Immature natural killer cell (primary cell): ENCODE data around the gene CDH13. TPM values are rescaled to one million over a fixed set of nuclear protein-coding genes. Genes with fewer than 3 reads are reported as not detected.

Experiments used
- DNase-seq, 3 donors: peaks; one replicate each; pipeline ENCODE4 v3.0.0; 2022; ENCODE audit warnings: mixed read lengths in 1 of 3
- H3K27ac Mint-ChIP-seq, 6 donors: one replicate each; pipeline ENCODE4 v1.8.0; 2020; ENCODE audit warnings: mixed read lengths in 6 of 6, mild to moderate bottlenecking in 5 of 6, inconsistent platforms in 4 of 6, moderate library complexity in 3 of 6
- H3K27me3 Mint-ChIP-seq, 3 donors: one replicate each; pipeline ENCODE4 v1.8.0; 2020 to 2021; ENCODE audit warnings: low read depth in 3 of 3, mild to moderate bottlenecking in 3 of 3, mixed read lengths in 3 of 3, moderate library complexity in 3 of 3, inconsistent platforms in 1 of 3
- H3K36me3 Mint-ChIP-seq, 3 donors: one replicate each; pipeline ENCODE4 v1.8.0; 2020; ENCODE audit warnings: mixed read lengths in 3 of 3, inconsistent platforms in 2 of 3, mild to moderate bottlenecking in 2 of 3
- H3K4me1 Mint-ChIP-seq, 2 donors: one replicate each; pipeline ENCODE4 v1.8.0; 2020; ENCODE audit warnings: inconsistent platforms in 2 of 2, mild to moderate bottlenecking in 2 of 2, mixed read lengths in 2 of 2, moderate library complexity in 1 of 2
- H3K4me3 Mint-ChIP-seq, 5 donors: one replicate each; pipeline ENCODE4 v1.8.0; 2020; ENCODE audit warnings: mild to moderate bottlenecking in 5 of 5, mixed read lengths in 5 of 5, inconsistent platforms in 3 of 5, moderate library complexity in 3 of 5
- H3K9me3 Mint-ChIP-seq, 6 donors: one replicate each; pipeline ENCODE4 v1.8.0; 2020; ENCODE audit warnings: mild to moderate bottlenecking in 6 of 6, mixed read lengths in 6 of 6, inconsistent platforms in 4 of 6, moderate library complexity in 3 of 6
- polyA plus RNA-seq, 3 donors: library from polyadenylated mRNA; unstranded; fragments of 300-500 nt; fragmentation: Illumina TruSeq; gene quantifications; one replicate each; pipeline ENCODE4 v1.2.3, GENCODE V29; 2021

CDH13 gene
- polyA plus RNA-seq, 3 donors from 2014 or later: not detected

- Mint-ChIP-seq H3K27me3 (peaks cover 0 to 4% (median 0%) of the 10 kb centered on the region in 3 donors), H3K36me3 (no peaks in the 10 kb centered on the region), H3K27ac (no peak overlapping the region), H3K9me3 (no peaks in the 10 kb centered on the region), H3K4me1 (peaks cover 15 to 24% of the 10 kb centered on the region in 2 donors), H3K4me3 (no peak overlapping the region)
- no peak for DNase-seq
These were observed 132.1 kb downstream of the CDH13 start for GRCh38 chr16:82758904-82759303.

DNA sequence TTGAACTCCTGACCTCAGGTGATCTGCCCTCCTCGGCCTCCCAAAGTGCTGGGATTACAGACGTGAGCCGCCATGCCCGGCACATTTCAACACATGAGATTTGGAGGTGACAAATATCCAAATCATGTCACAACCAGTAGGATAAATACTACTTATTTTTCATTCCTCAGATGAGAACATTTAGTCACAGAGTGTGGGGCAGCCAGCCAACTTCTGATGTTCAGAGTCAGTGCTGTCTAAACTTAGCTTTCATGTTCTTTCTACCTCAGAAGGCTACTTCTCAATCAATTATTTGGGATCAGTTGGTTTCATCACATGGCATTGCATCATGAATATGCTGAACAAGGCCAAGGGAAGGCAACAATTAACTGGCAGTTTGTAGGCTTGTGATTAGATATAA is 134.5 kb downstream of the CDH13 start:
- Mint-ChIP-seq H3K9me3 (no peaks in the 10 kb centered on the region), H3K4me1 (peaks cover 15 to 24% of the 10 kb centered on the region in 2 donors), H3K4me3 (no peak overlapping the region), H3K36me3 (no peaks in the 10 kb centered on the region), H3K27me3 (peaks cover 0 to 4% (median 3%) of the 10 kb centered on the region in 3 donors), H3K27ac (no peak overlapping the region)
- no peak for DNase-seq

- Mint-ChIP-seq H3K27me3 (peaks cover under 1 to 4% (median 4%) of the 10 kb centered on the region in 3 donors), H3K4me3 (peak overlapping the region; percentile 20 to 65 (median 55)), H3K4me1 (peaks cover 15 to 24% of the 10 kb centered on the region in 2 donors), H3K36me3 (no peaks in the 10 kb centered on the region), H3K27ac (peak overlapping the region in 1 of 6 donors; percentile 58), H3K9me3 (no peaks in the 10 kb centered on the region)
- no peak for DNase-seq
These were observed 135.1 kb downstream of the CDH13 start for GRCh38 chr16:82761858-82762257.

GRCh38 chr16:82763371-82763770 is 136.6 kb downstream of the CDH13 start:
- no peaks in the 10 kb centered on the region for H3K36me3 Mint-ChIP-seq
- no peaks in the 10 kb centered on the region for H3K9me3 Mint-ChIP-seq
- H3K4me3 Mint-ChIP-seq: no peak overlapping the region
- no peak overlapping the region for H3K27ac Mint-ChIP-seq
- H3K27me3 Mint-ChIP-seq: peaks cover 2 to 5% (median 4%) of the 10 kb centered on the region in 3 donors
- DNase-seq: no peak
- H3K4me1 Mint-ChIP-seq: peaks cover 15 to 24% of the 10 kb centered on the region in 2 donors

DNA sequence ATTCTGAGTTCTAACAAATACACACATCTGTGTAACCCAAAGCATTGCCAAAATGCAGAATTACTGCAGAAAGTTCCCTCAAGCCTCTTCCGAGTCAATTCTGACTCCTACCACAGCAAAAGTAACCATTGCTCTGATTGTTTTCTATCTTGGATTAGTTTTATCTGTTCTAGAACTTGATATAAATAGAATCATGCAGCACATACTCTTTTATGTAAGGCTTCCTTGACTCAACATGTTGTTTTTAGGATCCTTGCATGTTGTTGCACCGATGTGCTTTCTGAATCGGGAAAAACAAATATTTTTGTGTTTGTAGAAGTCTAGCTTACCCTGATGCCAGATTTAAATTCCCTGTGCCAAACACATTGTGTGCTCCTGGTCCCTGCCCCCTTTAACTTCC is 140.4 kb downstream of the CDH13 start:
- H3K27me3 Mint-ChIP-seq: peaks cover 1 to 11% (median 4%) of the 10 kb centered on the region in 3 donors
- H3K27ac Mint-ChIP-seq: no peak overlapping the region
- no peak for DNase-seq
- H3K4me1 Mint-ChIP-seq: peaks cover 2 to 12% of the 10 kb centered on the region in 2 donors
- H3K9me3 Mint-ChIP-seq: no peaks in the 10 kb centered on the region
- no peaks in the 10 kb centered on the region for H3K36me3 Mint-ChIP-seq
- H3K4me3 Mint-ChIP-seq: no peak overlapping the region

- Mint-ChIP-seq H3K4me3 (no peak overlapping the region), H3K36me3 (no peaks in the 10 kb centered on the region), H3K4me1 (peaks cover 9 to 12% of the 10 kb centered on the region in 2 donors), H3K27ac (no peak overlapping the region), H3K27me3 (peaks cover 1 to 11% (median 4%) of the 10 kb centered on the region in 3 donors), H3K9me3 (no peaks in the 10 kb centered on the region)
- no peak for DNase-seq
These were observed 141.0 kb downstream of the CDH13 start for GRCh38 chr16:82767808-82768207.

- Mint-ChIP-seq H3K36me3 (no peaks in the 10 kb centered on the region), H3K4me1 (peaks cover 15 to 20% of the 10 kb centered on the region in 2 donors), H3K4me3 (no peak overlapping the region), H3K27ac (no peak overlapping the region), H3K9me3 (no peaks in the 10 kb centered on the region), H3K27me3 (peaks cover 5 to 13% (median 8%) of the 10 kb centered on the region in 3 donors)
- no peak for DNase-seq
These were observed 143.1 kb downstream of the CDH13 start for GRCh38 chr16:82769845-82770244.

DNA sequence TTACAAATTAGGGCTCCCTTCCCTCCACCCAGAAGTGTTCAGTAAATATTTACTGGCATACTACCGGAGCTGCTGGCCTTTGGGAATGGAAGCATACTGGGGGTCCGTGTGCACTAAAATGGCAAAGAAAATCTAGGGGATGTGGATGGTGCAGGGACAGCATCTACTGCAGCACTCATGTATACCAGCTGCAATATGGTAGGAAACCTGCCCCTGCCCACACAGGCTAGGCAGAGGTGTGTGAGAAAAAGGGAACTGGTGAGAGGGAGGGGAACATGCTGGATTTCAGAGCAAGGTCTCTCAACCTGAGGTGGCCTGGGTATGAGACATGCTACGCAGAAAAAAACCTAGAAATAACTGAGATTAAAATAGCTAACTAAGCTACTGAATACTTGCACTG is 145.4 kb downstream of the CDH13 start:
- H3K27ac Mint-ChIP-seq: no peak overlapping the region
- no peaks in the 10 kb centered on the region for H3K36me3 Mint-ChIP-seq

GRCh38 chr16:82773018-82773417 is 146.2 kb downstream of the CDH13 start:
- DNase-seq: no peak
- peaks cover 3 to 8% (median 5%) of the 10 kb centered on the region in 3 donors for H3K27me3 Mint-ChIP-seq
- peak overlapping the region in 1 of 6 donors; percentile 26 for H3K27ac Mint-ChIP-seq

More for the DNA sequence above, 145.4 kb downstream of the CDH13 start:
- Mint-ChIP-seq H3K4me1 (peaks cover 17 to 20% of the 10 kb centered on the region in 2 donors), H3K9me3 (no peaks in the 10 kb centered on the region), H3K4me3 (no peak overlapping the region), H3K27me3 (peaks cover 3 to 11% (median 5%) of the 10 kb centered on the region in 3 donors)
- no peak for DNase-seq

DNA sequence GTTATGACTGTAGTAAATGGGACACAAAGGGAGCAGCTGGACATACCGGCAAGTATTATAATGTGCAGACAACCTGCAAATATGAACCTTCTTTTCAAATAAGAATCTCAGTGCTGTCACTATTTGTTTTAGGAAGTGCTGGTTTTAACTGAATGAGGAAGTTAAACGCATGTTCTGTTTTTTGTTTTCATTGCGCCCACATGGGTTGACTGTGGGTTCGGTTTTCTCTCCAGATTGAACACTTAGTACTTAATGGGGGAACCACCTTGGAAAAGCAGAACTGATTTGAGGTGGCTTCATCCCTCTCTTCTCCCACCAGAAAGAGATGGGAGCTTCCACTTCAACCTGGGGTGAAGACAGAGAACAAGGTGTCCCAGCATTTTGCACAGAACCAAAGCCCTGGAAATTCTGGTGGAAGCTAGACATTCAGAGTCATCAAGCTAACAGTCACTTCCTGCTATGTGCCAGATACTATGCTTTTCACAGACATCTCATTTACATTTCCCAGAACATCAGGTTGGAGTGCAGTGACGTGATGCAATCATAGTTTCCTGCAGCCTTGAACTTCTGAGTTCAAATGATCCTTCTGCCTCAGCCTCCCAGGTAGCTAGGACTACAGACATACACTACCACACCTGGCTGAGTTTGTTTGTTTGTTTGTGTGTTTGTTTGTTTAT is 149.8 kb downstream of the CDH13 start:
- Mint-ChIP-seq H3K4me1 (peaks cover 20 to 25% of the 10 kb centered on the region in 2 donors), H3K9me3 (peaks cover 0 to 2% (median 0%) of the 10 kb centered on the region in 6 donors), H3K36me3 (peaks cover 0 to 4% (median 0%) of the 10 kb centered on the region in 3 donors), H3K27ac (no peak overlapping the region), H3K4me3 (no peak overlapping the region), H3K27me3 (peaks cover 3 to 6% (median 5%) of the 10 kb centered on the region in 3 donors)
- DNase-seq: no peak

More at GRCh38 chr16:82773018-82773417, 146.2 kb downstream of the CDH13 start:
- peak overlapping the region in 1 of 5 donors; percentile 43 for H3K4me3 Mint-ChIP-seq
- peaks cover 0 to 2% (median 0%) of the 10 kb centered on the region in 6 donors for H3K9me3 Mint-ChIP-seq
- H3K4me1 Mint-ChIP-seq: peaks cover 17 to 20% of the 10 kb centered on the region in 2 donors
- H3K36me3 Mint-ChIP-seq: no peaks in the 10 kb centered on the region

- Mint-ChIP-seq H3K27me3 (peaks cover 0 to 3% (median 3%) of the 10 kb centered on the region in 3 donors), H3K4me3 (no peak overlapping the region), H3K36me3 (peaks cover 0 to 4% (median 0%) of the 10 kb centered on the region in 3 donors), H3K27ac (no peak overlapping the region), H3K9me3 (peaks cover 0 to 3% (median 0%) of the 10 kb centered on the region in 6 donors), H3K4me1 (peaks cover 10 to 11% of the 10 kb centered on the region in 2 donors)
- DNase-seq: no peak
These were observed 156.0 kb downstream of the CDH13 start for GRCh38 chr16:82782715-82783251.

DNA sequence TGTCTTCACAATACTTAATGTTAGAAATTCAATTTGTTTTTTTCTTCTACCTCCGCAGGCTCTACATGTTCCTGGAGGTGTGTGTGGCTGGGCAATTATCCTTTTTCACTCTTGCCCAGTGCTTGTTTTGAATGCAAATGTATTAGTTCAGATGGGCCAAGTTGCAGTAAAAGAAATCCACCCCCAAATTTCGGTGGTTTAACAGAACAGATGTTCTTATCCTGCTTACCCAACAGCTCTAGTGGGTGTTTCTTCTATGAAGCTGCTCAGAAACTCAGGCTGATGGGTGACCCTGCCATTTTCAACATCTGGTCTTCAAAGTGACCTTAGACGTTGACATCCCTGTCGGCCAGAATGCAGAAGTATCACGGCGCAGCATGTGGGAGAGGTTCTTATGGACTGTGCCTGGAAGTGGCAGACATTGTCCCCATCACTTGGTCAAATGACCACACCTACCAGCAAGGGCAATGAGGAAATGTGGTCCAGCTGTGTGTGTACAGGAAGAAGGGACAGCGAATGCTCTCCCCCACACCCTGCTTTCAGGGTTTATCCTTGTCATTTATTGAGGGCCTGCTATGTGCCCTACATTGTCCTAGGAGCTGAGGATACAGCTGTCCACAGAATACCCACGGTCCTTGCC is 157.3 kb downstream of the CDH13 start:
- Mint-ChIP-seq H3K9me3 (peaks cover 0 to 3% (median 0%) of the 10 kb centered on the region in 6 donors), H3K4me3 (no peak overlapping the region), H3K36me3 (no peaks in the 10 kb centered on the region), H3K27ac (no peak overlapping the region), H3K4me1 (peaks cover 10 to 11% of the 10 kb centered on the region in 2 donors), H3K27me3 (peaks cover 0 to 3% (median 1%) of the 10 kb centered on the region in 3 donors)
- no peak for DNase-seq

- no peak overlapping the region for H3K4me3 Mint-ChIP-seq
- H3K4me1 Mint-ChIP-seq: peaks cover 10 to 11% of the 10 kb centered on the region in 2 donors
- no peak overlapping the region for H3K27ac Mint-ChIP-seq
- H3K36me3 Mint-ChIP-seq: no peaks in the 10 kb centered on the region
- DNase-seq: no peak
- peaks cover 0 to 3% (median 1%) of the 10 kb centered on the region in 3 donors for H3K27me3 Mint-ChIP-seq
- H3K9me3 Mint-ChIP-seq: peaks cover 0 to 3% (median 0%) of the 10 kb centered on the region in 6 donors
These were observed 157.8 kb downstream of the CDH13 start for GRCh38 chr16:82784573-82784968.

DNA sequence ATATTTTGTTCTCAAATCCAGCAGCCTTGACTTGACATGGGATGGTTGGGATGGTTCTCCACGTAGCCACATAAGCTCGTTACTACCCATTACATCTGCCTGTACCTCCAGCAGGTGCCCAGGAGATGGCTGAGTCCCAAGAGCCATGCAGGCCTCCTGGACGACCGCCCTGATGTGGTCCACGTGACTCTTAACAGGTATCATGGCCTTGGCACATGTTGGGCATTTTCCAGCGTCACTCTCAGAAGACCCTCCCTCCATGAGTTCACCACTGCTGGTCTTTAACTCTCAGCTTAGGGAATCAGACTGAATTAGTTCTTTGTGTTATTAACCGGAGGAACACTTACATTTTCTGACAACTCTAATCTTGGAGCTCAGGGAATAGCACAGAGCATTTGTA is 161.5 kb downstream of the CDH13 start:
- H3K36me3 Mint-ChIP-seq: no peaks in the 10 kb centered on the region
- H3K9me3 Mint-ChIP-seq: peaks cover 0 to 3% (median 0%) of the 10 kb centered on the region in 6 donors
- no peaks in the 10 kb centered on the region for H3K4me1 Mint-ChIP-seq
- no peak overlapping the region for H3K4me3 Mint-ChIP-seq
- H3K27me3 Mint-ChIP-seq: peaks cover 0 to 6% (median 5%) of the 10 kb centered on the region in 3 donors
- no peak overlapping the region for H3K27ac Mint-ChIP-seq
- no peak for DNase-seq
